CD4-positive, alpha-beta T cell (primary cell): ENCODE results near the gene IL13. TPM values are rescaled to one million over a fixed set of nuclear protein-coding genes. Genes with fewer than 3 reads are reported as not detected.
A peak's percentile ranks its signal among the peaks of the same experiment; 100 is the strongest.

Experiments
- ATAC-seq: fragments of 200-7000 bp; cut with Tn5 transposase; one replicate; pipeline ENCODE4 v1.10.0; 2022; ENCODE audit warnings: mild to moderate bottlenecking; ENCODE audit not compliant: poor library complexity
- CTCF ChIA-PET: fragments of 350-600 bp; sonication (Branson Sonifier 250); formaldehyde crosslinking; loops from one replicate; lab custom pipeline; 2021; ENCODE audit warnings: antibody characterized with exemption, inconsistent platforms; lab: Charles Lee
- POLR2A ChIA-PET: fragments of 350-600 bp; sonication (Branson Sonifier 250); formaldehyde crosslinking; loops from one replicate; lab custom pipeline; 2021; ENCODE audit warnings: antibody characterized with exemption, inconsistent platforms; lab: Charles Lee
- DNase-seq, 14 experiments: peaks; one replicate each; pipeline ENCODE4 v3.0.0-alpha.2; 2013 to 2020; ENCODE audit warnings: mixed read lengths in 2 of 14
- H3K27ac ChIP-seq, 2 donors: one replicate each; pipeline versions ENCODE4 v1.5.1 to v1.7.0; 2013; ENCODE audit warnings: low read length in 2 of 2, low read depth in 1 of 2, mild to moderate bottlenecking in 1 of 2
- H3K27me3 ChIP-seq, 2 experiments: 1 replicate in 1 of 2; 2 replicates in 1 of 2; pipeline versions ENCODE4 v1.6.1 to v1.7.0; 2013; ENCODE audit warnings: low read length in 2 of 2, control low read depth in 1 of 2, mild to moderate bottlenecking in 1 of 2, moderate library complexity in 1 of 2; ENCODE audit not compliant: insufficient read depth in 2 of 2, control insufficient read depth in 1 of 2
- H3K36me3 ChIP-seq: one replicate; pipeline ENCODE4 v1.6.1; 2013; ENCODE audit warnings: low read length, control low read depth; ENCODE audit not compliant: insufficient read depth
- H3K4me1 ChIP-seq: one replicate; pipeline ENCODE4 v1.6.1; 2013; ENCODE audit warnings: low read length, control low read depth; ENCODE audit not compliant: insufficient read depth
- H3K4me3 ChIP-seq: one replicate; pipeline ENCODE4 v1.5.1; 2013; ENCODE audit warnings: mild to moderate bottlenecking, low read length, moderate library complexity
- H3K9me3 ChIP-seq, 2 experiments: 1 replicate in 1 of 2; 2 replicates in 1 of 2; pipeline versions ENCODE4 v1.6.1 to v1.7.0; 2013; ENCODE audit warnings: low read length in 2 of 2, mild to moderate bottlenecking in 2 of 2, control low read depth in 1 of 2, moderate library complexity in 1 of 2; ENCODE audit not compliant: control insufficient read depth in 1 of 2, insufficient read depth in 1 of 2
- H3K27ac Mint-ChIP-seq: one replicate; pipeline ENCODE4 v1.8.0; 2020; ENCODE audit warnings: mixed read lengths
- H3K27me3 Mint-ChIP-seq: one replicate; pipeline ENCODE4 v1.8.0; 2021; ENCODE audit warnings: mixed read lengths
- H3K36me3 Mint-ChIP-seq: one replicate; pipeline ENCODE4 v1.8.0; 2021; ENCODE audit warnings: low read depth, mixed read lengths
- H3K4me1 Mint-ChIP-seq: one replicate; pipeline ENCODE4 v1.8.0; 2021; ENCODE audit warnings: low read depth, mixed read lengths
- H3K4me3 Mint-ChIP-seq: one replicate; pipeline ENCODE4 v1.8.0; 2020; ENCODE audit warnings: mild to moderate bottlenecking, mixed read lengths
- H3K9me3 Mint-ChIP-seq: one replicate; pipeline ENCODE4 v1.8.0; 2020; ENCODE audit warnings: mixed read lengths
- intact Hi-C, 2 experiments: fragments of 100-400 bp; cut with DNase I in 1 of 2; cut with micrococcal nuclease in 1 of 2; formaldehyde crosslinking; loops; one replicate each; pipeline versions ENCODE4 v1.15.1 to v1.9.0; 2023 to 2025; cut with DNase I, micrococcal nuclease
- total RNA-seq, 174 experiments: library from RNA in 2 of 174; stranded (reverse) in 2 of 174; gene quantifications; one replicate each; pipeline ENCODE4 v1.2.3 and lab custom pipeline; 2021 to 2026
- TF ChIP-seq, protein P1 (sequence below): fragments of 200-600 bp; IDR thresholded peaks from one replicate; pipeline ENCODE4 v1.8.0; 2022; ENCODE audit warnings: antibody characterized with exemption, mild to moderate bottlenecking

The IL13 gene
- total RNA-seq, 2 experiments from 2014 or later: 0.17 TPM; not detected in 1

- intact Hi-C loops: no loop called here
- no peak overlapping the region for H3K4me3 Mint-ChIP-seq
- Histone ChIP-seq H3K4me1 (peaks cover 4% of the 10 kb centered on the region), H3K4me3 (peak overlapping the region; percentile 2), H3K27ac (no peak overlapping the region), H3K27me3 (no peaks in the 10 kb centered on the region), H3K36me3 (no peaks in the 10 kb centered on the region), H3K9me3 (peaks cover 0 to 3% of the 10 kb centered on the region in 2 experiments)
- no peak overlapping the region for H3K27ac Mint-ChIP-seq
- CTCF ChIA-PET: no interaction called here
- no peak for DNase-seq
- no peaks in the 10 kb centered on the region for H3K4me1 Mint-ChIP-seq
- no peaks in the 10 kb centered on the region for H3K9me3 Mint-ChIP-seq
- POLR2A ChIA-PET: interaction anchor here (1.4 kb wide), 1 partner anchor 73 kb away, joined by 4 read pairs; the partner anchor contains the start of gene CCNI2
- TF ChIP-seq, protein P1, sequence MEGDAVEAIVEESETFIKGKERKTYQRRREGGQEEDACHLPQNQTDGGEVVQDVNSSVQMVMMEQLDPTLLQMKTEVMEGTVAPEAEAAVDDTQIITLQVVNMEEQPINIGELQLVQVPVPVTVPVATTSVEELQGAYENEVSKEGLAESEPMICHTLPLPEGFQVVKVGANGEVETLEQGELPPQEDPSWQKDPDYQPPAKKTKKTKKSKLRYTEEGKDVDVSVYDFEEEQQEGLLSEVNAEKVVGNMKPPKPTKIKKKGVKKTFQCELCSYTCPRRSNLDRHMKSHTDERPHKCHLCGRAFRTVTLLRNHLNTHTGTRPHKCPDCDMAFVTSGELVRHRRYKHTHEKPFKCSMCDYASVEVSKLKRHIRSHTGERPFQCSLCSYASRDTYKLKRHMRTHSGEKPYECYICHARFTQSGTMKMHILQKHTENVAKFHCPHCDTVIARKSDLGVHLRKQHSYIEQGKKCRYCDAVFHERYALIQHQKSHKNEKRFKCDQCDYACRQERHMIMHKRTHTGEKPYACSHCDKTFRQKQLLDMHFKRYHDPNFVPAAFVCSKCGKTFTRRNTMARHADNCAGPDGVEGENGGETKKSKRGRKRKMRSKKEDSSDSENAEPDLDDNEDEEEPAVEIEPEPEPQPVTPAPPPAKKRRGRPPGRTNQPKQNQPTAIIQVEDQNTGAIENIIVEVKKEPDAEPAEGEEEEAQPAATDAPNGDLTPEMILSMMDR: no peak
- H3K36me3 Mint-ChIP-seq: no peaks in the 10 kb centered on the region
- ATAC-seq: no peak
- H3K27me3 Mint-ChIP-seq: no peaks in the 10 kb centered on the region
Observed at GRCh38 chr5:132674671-132675506, 16.9 kb downstream of the IL13 start.

DNA sequence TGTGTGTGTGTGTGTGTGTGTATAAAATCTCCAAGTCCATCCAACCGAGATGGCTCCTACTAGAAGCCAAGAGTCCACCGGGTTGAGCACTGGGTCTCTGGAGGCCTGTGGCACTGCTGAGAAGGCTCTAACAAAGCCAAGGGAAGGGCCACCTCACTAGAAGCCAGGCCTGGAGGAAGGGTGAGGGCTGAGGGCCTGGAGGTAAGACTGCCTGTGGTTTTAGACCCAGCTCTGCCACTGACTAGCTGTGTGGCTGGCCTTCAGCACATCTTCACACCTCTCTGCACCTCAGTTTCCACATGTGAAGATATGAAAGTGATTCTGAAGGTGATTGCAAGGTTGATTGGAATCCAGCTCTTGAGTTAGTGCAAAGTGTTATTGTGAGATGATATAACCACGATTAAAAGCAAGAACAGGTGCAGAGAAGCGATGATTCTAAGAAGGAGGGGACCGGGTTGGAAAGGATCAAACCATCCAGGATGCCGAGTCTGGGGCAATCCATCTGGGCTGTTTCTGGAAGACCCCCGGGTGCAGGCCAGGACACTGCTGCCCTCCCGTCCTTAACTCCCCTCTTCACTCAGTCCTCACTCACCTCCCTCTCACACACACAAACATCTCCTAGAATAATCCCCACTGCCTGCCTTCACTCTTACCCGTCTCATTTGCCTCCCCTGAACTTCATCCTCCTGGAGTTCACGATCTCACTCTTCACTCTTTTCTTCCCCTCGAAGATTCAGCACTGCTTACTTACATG lies 18.1 kb downstream of the IL13 start:
- Histone ChIP-seq H3K36me3 (no peaks in the 10 kb centered on the region), H3K4me3 (no peak overlapping the region), H3K4me1 (peaks cover 4% of the 10 kb centered on the region), H3K27me3 (no peaks in the 10 kb centered on the region), H3K9me3 (no peaks in the 10 kb centered on the region), H3K27ac (no peak overlapping the region)
- ATAC-seq: no peak
- Mint-ChIP-seq H3K9me3 (no peaks in the 10 kb centered on the region), H3K4me3 (no peak overlapping the region), H3K27me3 (no peaks in the 10 kb centered on the region), H3K36me3 (no peaks in the 10 kb centered on the region), H3K4me1 (no peaks in the 10 kb centered on the region), H3K27ac (no peak overlapping the region)
- DNase-seq: no peak
- intact Hi-C loops: no loop called here
- CTCF ChIA-PET: no interaction called here
- TF ChIP-seq, protein P1: no peak
- POLR2A ChIA-PET: no interaction called here

DNA sequence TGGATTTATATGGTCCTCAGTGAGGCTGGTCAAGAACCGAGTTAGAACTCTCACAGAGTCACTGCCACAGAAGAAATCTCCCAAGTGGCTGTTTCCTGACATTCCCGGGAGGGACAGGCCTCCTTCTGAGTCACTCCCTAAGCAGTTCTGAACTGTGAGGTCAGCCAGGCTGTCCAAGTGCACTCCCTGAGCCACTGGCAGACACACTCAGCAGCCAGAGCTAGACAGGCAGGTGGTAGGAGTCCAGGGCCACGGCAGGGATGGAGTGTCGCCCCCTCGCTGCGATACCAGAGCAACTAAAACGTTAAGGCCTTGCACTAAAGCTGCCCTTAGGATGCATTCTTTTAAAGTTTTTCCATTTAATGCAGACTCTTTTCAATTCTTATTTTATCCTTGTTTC lies 19.2 kb downstream of the IL13 start:
- Histone ChIP-seq H3K36me3 (no peaks in the 10 kb centered on the region), H3K27me3 (no peaks in the 10 kb centered on the region), H3K4me1 (peaks cover 4% of the 10 kb centered on the region), H3K4me3 (no peak overlapping the region), H3K9me3 (no peaks in the 10 kb centered on the region), H3K27ac (no peak overlapping the region)
- H3K4me3 Mint-ChIP-seq: no peak overlapping the region
- ChIA-PET POLR2A (no interaction called here), CTCF (no interaction called here)
- ATAC-seq (no peak), DNase-seq (no peak)
- no peaks in the 10 kb centered on the region for H3K4me1 Mint-ChIP-seq
- H3K27me3 Mint-ChIP-seq: no peaks in the 10 kb centered on the region
- no peak overlapping the region for H3K27ac Mint-ChIP-seq
- H3K9me3 Mint-ChIP-seq: no peaks in the 10 kb centered on the region
- intact Hi-C loops: no loop called here
- H3K36me3 Mint-ChIP-seq: no peaks in the 10 kb centered on the region
- TF ChIP-seq, protein P1: no peak
